22Rv1 (cell line): ENCODE results near the gene DUOXA1.
"Not testable (repeated sequence)": the region's sequence is repeated elsewhere in the genome, so short reads cannot be mapped to it uniquely, and the experiment has no call there.

Experiments used
- H3K27ac ChIP-seq: fragments of 450-650 bp; 2 replicates; pipeline ENCODE4 v1.5.1; 2017
- CTCF ChIP-seq: fragments of 450-650 bp; IDR thresholded peaks from 2 replicates; pipeline ENCODE4 v1.5.1; 2017; ENCODE audit warnings: mild to moderate bottlenecking
- ZFX ChIP-seq: fragments of 450-650 bp; IDR thresholded peaks from 2 replicates; pipeline ENCODE4 v1.6.1; 2017; ENCODE audit warnings: antibody characterized with exemption, borderline replicate concordance

The DUOXA1 gene

GRCh38 chr15:45106002-45106790 is 23.5 kb downstream of the DUOXA1 start:
- no peak for TF ChIP-seq ZFX
- TF ChIP-seq CTCF, result no peak
- H3K27ac ChIP-seq, result no peak overlapping the region

GRCh38 chr15:45105586-45105985 is 24.1 kb downstream of the DUOXA1 start:
- H3K27ac ChIP-seq, result no peak overlapping the region
- TF ChIP-seq ZFX, result no peak

GRCh38 chr15:45104170-45104569 is 25.5 kb downstream of the DUOXA1 start:
- H3K27ac ChIP-seq, result not testable (repeated sequence)

- no peak for TF ChIP-seq CTCF
- no peak for TF ChIP-seq ZFX
- H3K27ac ChIP-seq, result no peak overlapping the region
Measured at GRCh38 chr15:45102226-45102625, 27.5 kb downstream of the DUOXA1 start.

GRCh38 chr15:45101749-45102148 is 27.9 kb downstream of the DUOXA1 start:
- TF ChIP-seq ZFX (no peak), CTCF (no peak)

GRCh38 chr15:45100884-45101625 is 28.6 kb downstream of the DUOXA1 start:
- no peak for TF ChIP-seq ZFX
- TF ChIP-seq CTCF, result no peak
- H3K27ac ChIP-seq, result no peak overlapping the region

More at GRCh38 chr15:45101749-45102148, 27.9 kb downstream of the DUOXA1 start:
- H3K27ac ChIP-seq, result no peak overlapping the region

GRCh38 chr15:45099549-45100165 is 30.0 kb downstream of the DUOXA1 start:
- no peak for TF ChIP-seq ZFX
- TF ChIP-seq CTCF, result no peak
- H3K27ac ChIP-seq, result no peak overlapping the region

GRCh38 chr15:45097466-45097865 is 32.2 kb downstream of the DUOXA1 start:
- H3K27ac ChIP-seq, result no peak overlapping the region
- TF ChIP-seq ZFX (no peak), CTCF (no peak)
